HG03558 (cell line): ENCODE results near the gene LDB3.

Experiments used
- ATAC-seq: cut with Tn5 transposase; IDR thresholded peaks from one replicate; pipeline ENCODE4 v1.9.1; 2021; ENCODE audit warnings: moderate number of reproducible peaks; ENCODE audit not compliant: unreplicated experiment; ENCODE audit errors: extremely low read depth

The LDB3 gene

GRCh38 chr10:86651021-86651471 is 17.3 kb upstream of the LDB3 start:
- ATAC-seq, result no peak

DNA sequence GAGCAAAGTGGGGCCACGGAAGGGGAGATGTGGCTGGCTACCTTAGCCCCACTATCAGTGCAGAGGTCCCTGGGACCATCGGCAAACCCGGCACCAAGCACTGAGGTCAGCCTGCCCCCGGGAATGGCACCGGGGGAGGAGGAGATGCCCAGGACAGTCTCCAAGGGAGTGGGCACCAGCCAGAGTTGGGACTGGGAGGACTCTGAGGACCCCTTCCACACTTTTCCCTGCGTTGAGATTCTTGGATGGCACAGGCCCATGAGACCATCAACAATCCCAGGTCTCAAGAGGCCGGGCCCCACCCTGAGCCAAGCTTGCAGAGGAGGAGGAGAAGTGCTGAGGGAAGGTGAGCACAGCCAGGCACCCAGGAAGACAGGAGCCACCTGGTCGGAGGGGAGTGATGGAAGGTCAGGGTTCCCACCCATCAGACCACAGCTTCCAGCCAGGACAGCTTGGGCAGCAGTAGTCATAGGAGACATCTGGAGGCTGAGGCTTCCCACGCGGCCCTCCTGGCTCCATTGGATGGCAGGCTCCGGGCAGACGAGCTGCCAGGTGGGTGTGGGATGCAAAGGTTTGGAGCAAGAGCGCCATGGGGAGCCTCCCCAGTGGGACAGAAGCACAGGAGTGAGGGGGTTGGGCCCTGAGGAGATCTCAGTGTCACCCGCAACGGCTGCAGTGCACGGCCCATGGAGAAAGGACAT is 16.5 kb upstream of the LDB3 start:
- ATAC-seq, result no peak

GRCh38 chr10:86652361-86653202 is 15.7 kb upstream of the LDB3 start:
- ATAC-seq, result no peak

GRCh38 chr10:86653379-86653778 is 14.9 kb upstream of the LDB3 start:
- no peak for ATAC-seq

DNA sequence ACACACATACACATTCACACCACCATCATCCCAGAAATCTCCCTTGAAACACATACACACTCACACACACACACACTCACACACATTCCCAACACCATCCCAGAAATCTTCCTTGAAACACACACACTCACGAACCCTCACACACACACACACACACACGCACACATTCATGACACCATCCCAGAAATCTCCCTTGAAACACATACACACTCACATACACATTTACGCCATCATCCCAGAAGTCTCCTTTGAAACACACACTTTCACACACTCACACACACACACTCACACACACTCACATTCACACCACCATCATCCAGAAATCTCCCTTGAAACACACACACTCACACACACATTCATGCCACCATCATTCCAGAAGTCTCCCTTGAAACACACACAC is 14.3 kb upstream of the LDB3 start:
- ATAC-seq, result no peak

DNA sequence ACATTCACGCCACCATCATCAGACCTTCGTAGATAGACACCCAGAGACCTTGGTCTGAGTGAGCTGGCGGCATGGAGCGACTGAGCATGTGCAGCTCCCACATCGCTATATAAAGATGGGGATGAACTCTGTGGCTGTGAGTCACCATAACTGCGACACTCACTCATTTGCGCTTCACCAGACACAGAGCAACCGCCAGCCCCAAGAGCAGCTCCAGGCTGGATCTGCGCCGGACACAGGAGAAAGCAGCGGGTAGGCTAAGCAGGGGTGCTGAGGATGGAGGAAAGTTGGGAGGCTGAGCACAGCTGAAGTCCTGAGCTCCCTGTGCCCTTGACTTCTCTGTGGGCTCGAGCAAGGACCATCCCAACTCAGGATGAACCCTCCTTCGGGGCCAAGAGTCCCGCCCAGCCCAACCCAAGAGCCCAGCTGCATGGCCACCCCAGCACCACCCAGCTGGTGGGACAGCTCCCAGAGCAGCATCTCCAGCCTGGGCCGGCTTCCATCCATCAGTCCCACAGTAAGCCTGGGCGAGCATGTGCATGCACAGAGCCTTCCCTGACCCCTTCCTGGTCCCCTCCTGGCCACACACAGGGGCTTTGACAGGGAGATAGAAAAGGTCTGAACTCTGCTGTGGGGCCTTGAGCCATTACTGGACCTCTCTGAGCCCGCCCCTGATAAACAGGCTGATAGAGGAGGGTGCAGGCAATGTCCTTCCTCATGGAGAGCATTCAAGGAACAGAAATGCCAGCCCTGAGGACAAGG is 13.7 kb upstream of the LDB3 start, which contains the start of gene OPN4:
TSS of gene OPN4 (plus strand) at position 137 of the 762 bp plus-strand sequence. CDS start at position 374, 237 bp downstream.
- ATAC-seq, result no peak

GRCh38 chr10:86655173-86655540 is 13.2 kb upstream of the LDB3 start:
- ATAC-seq, result no peak

DNA sequence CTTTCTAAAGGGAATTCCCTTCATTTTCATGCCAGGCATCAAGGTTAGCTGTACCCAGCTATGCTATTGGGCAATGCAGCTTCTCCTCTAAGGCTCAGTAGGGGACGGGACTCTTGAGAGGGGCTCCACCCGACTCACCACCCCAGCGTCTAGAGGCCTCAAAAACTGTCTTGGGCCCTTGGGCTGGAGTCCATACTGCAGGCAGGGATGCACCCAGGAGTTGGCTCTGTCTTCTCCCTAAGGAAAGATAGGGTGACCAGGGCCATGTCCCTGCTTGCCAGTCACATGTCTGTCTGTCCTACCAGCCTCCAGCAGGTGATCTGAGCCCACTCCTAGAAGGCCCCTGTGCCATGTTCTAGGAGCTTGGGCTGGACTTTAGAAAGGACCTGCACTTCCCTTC is 12.7 kb upstream of the LDB3 start:
- no peak for ATAC-seq

- no peak for ATAC-seq
These were observed 11.3 kb upstream of the LDB3 start for GRCh38 chr10:86657011-86657395.

DNA sequence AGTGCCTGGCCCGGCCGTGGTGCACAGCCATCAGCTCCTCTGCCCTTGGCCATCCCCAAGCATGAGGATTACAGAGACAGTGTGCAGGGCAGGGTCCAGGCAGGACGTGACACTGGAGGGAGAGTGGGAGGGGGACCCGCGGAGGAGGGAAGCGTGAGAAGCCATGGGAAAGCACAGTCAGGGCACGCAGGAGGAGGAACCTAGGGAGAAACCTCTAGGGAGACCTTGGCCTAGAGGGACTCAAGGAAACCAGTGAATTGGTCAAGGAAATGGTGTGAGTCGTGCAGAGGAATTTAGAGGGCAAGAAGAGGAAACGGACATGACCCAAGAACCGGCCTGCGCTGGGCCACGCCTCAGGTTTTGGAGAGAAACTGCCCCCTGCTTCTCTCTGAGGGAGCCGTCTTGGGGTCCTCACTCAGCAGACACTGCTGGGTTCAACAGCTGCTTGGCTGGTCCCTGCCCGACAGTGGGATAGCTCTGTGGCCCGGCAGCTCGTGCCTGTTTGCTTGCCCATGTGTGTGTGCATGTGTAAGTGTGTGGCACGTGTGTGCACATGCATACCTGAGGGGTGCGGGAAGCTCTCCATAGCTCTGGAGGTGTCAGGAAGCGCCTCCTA is 10.8 kb upstream of the LDB3 start:
- ATAC-seq, result no peak

GRCh38 chr10:86658261-86658741 is 10.0 kb upstream of the LDB3 start:
- ATAC-seq, result no peak

- ATAC-seq, result no peak
These were observed 9.6 kb upstream of the LDB3 start for GRCh38 chr10:86658751-86659150.

- ATAC-seq, result no peak
These were observed 9.1 kb upstream of the LDB3 start for GRCh38 chr10:86659161-86659691.

GRCh38 chr10:86659721-86660453 is 8.4 kb upstream of the LDB3 start:
- ATAC-seq, result no peak

GRCh38 chr10:86661161-86662025 is 6.9 kb upstream of the LDB3 start:
- no peak for ATAC-seq

GRCh38 chr10:86662186-86663045 is 5.9 kb upstream of the LDB3 start:
- ATAC-seq, result no peak

DNA sequence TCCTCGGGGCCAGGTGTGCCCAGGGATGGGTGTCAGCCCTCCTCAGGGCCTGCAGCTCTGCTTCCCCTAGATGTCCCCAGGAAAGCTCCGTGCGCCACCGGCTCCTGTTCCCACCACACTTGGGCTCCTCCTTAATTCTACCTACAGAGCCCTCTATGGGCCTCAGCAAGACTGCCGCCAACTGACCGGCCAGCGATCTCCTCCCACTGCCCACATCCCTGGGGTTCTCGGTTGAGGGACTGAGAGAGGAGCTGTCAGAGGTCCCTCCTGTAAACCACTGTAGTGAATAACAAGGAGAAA is 5.3 kb upstream of the LDB3 start:
- ATAC-seq, result no peak
